Astrocyte (in vitro differentiated cells and primary cell): Measurements from ENCODE around the gene ATP5PO.

Experiments used
- CTCF ChIP-seq: IDR thresholded peaks from 2 replicates; pipeline ENCODE4 v1.5.1; 2011; ENCODE audit warnings: low read depth, mild to moderate bottlenecking, inconsistent platforms, low read length, moderate library complexity; ENCODE audit not compliant: insufficient read depth
- EZH2 ChIP-seq: IDR thresholded peaks from 2 replicates; pipeline ENCODE4 v1.6.1; 2012; ENCODE audit warnings: mild to moderate bottlenecking, low read length, inconsistent platforms; ENCODE audit not compliant: insufficient read depth

- TF ChIP-seq CTCF = no peak
- TF ChIP-seq EZH2 = no peak
Measured at GRCh38 chr21:33948096-33948950, 32.7 kb upstream of the ATP5PO start.
